Stomach (tissue), 9 donors: ENCODE data around the gene THSD4. TPM values are rescaled to one million over a fixed set of nuclear protein-coding genes. Genes with fewer than 3 reads are reported as not detected.

Experiments used
- DNase-seq, 2 donors: peaks; one replicate each; pipeline versions ENCODE4 v3.0.0 to v3.0.0-alpha.2; 2013 to 2019
- H3K27ac ChIP-seq, 5 donors: fragments of 200-600 bp in 4 of 5; sonication (generic) in 4 of 5; one replicate each; pipeline ENCODE4 v1.5.1; 2013 to 2019; ENCODE audit warnings: mild to moderate bottlenecking in 1 of 5, moderate library complexity in 1 of 5
- H3K27me3 ChIP-seq, 3 donors: fragments of 200-600 bp; sonication (generic); one replicate each; pipeline ENCODE4 v1.5.1; 2017 to 2019; ENCODE audit warnings: mixed run types in 1 of 3
- H3K36me3 ChIP-seq, 4 donors: fragments of 200-600 bp; sonication (generic); 1 replicate in 3 of 4; 2 replicates in 1 of 4; pipeline ENCODE4 v1.5.1; 2016 to 2019
- H3K4me1 ChIP-seq, 4 donors: fragments of 200-600 bp; sonication (generic); one replicate each; pipeline ENCODE4 v1.5.1; 2016 to 2019
- H3K4me3 ChIP-seq, 4 donors: fragments of 200-600 bp; sonication (generic) in 3 of 4; one replicate each; pipeline ENCODE4 v1.5.1; 2016 to 2019; ENCODE audit warnings: mild to moderate bottlenecking in 1 of 4
- H3K9me3 ChIP-seq, 4 donors: fragments of 200-600 bp; sonication (generic); one replicate each; pipeline ENCODE4 v1.5.1; 2016 to 2019
- EP300 ChIP-seq: sonication (generic); formaldehyde crosslinking; IDR thresholded peaks from one replicate; pipeline ENCODE4 v1.6.1; 2017; ENCODE audit warnings: antibody characterized with exemption
- POLR2A ChIP-seq, 4 donors: fragments of 450-650 bp; IDR thresholded peaks; one replicate each; pipeline ENCODE4 v1.6.1; 2016; ENCODE audit warnings: antibody characterized with exemption in 4 of 4, control low read depth in 2 of 4, mild to moderate bottlenecking in 1 of 4, moderate library complexity in 1 of 4
- POLR2AphosphoS5 ChIP-seq, 3 donors: sonication (generic); formaldehyde crosslinking; IDR thresholded peaks; one replicate each; pipeline ENCODE4 v1.6.1; 2016; ENCODE audit warnings: antibody characterized with exemption in 3 of 3
- WGBS, 5 donors: extraction: QIAGEN DNeasy Blood & Tissue Kit in 3 of 5; methylation state at CpG; one replicate each; pipeline versions ENCODE4 v1.1.5 to v1.1.7; 2013 to 2018; 5-methylcytosine and 5-hydroxymethylcytosine counted together
- intact Hi-C: fragments of 100-400 bp; cut with DNase I; formaldehyde crosslinking; loops from one replicate; pipeline ENCODE4 v1.15.1; 2023; ENCODE audit warnings: low total_unique reads
- polyA plus RNA-seq, 3 donors: library from polyadenylated mRNA; stranded (reverse); fragments of 200-250 nt; gene quantifications; one replicate each; pipeline ENCODE4 v1.2.3, GENCODE V29; 2013
- total RNA-seq, 5 donors: library from RNA; depleted of rRNA; stranded (reverse); fragments of >200 nt; gene quantifications; one replicate each; pipeline versions ENCODE4 v1.1.0 to v1.2.3, GENCODE V29; 2014 to 2016
- TF ChIP-seq, protein P1 (sequence below), 7 experiments: fragments of 450-650 bp in 4 of 7; fragments of 200-600 bp in 3 of 7; sonication (generic) in 3 of 7; IDR thresholded peaks; one replicate each; pipeline ENCODE4 v1.5.1; 2016 to 2019; ENCODE audit warnings: antibody characterized with exemption in 7 of 7, control low read depth in 2 of 7, mild to moderate bottlenecking in 1 of 7
- donor health status: healthy with polysubstance abuse.
- donor health status: Bipolar disorder and iron deficiency.
- donor health status: healthy.

THSD4 gene
- total and polyA plus RNA-seq, 8 donors, result 1.8 to 79.4 (median 22.0) TPM

DNA sequence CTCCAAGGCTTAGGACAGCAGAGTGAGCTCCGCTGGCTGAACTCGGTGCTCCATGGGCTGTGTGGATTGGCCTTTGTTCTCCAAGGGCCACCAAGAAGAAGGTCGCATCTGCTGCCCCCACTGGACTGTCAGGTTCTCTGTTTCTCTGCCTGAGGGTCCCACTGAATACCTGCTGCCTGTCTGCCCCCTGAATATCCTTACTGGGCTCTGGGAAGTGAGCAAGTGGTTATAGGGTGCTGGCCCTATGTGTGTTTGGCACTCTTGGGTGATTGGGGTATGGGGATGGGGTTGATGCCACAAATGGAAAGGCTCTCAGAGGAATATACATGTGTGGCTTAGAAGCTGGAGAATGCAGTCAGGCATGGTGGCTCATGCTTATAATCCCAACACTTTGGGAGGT, 82.3 kb downstream of the THSD4 start:
- TF ChIP-seq, protein P1, sequence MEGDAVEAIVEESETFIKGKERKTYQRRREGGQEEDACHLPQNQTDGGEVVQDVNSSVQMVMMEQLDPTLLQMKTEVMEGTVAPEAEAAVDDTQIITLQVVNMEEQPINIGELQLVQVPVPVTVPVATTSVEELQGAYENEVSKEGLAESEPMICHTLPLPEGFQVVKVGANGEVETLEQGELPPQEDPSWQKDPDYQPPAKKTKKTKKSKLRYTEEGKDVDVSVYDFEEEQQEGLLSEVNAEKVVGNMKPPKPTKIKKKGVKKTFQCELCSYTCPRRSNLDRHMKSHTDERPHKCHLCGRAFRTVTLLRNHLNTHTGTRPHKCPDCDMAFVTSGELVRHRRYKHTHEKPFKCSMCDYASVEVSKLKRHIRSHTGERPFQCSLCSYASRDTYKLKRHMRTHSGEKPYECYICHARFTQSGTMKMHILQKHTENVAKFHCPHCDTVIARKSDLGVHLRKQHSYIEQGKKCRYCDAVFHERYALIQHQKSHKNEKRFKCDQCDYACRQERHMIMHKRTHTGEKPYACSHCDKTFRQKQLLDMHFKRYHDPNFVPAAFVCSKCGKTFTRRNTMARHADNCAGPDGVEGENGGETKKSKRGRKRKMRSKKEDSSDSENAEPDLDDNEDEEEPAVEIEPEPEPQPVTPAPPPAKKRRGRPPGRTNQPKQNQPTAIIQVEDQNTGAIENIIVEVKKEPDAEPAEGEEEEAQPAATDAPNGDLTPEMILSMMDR (IDR thresholded peaks at IDR 0.05), result no peak
- no peak for TF ChIP-seq EP300
- Histone ChIP-seq H3K9me3 (no peaks in the 10 kb centered on the region), H3K27me3 (no peaks in the 10 kb centered on the region), H3K36me3 (no peaks in the 10 kb centered on the region), H3K4me3 (no peak overlapping the region), H3K27ac (no peak overlapping the region), H3K4me1 (peaks cover 0 to 23% (median 3%) of the 10 kb centered on the region in 4 donors)
- DNase-seq, result no peak
- intact Hi-C loops, result no loop called here
- 89 to 97% (median 92%) methylated on average over 3 of the region's 3 CpGs for WGBS, 5 donors

DNA sequence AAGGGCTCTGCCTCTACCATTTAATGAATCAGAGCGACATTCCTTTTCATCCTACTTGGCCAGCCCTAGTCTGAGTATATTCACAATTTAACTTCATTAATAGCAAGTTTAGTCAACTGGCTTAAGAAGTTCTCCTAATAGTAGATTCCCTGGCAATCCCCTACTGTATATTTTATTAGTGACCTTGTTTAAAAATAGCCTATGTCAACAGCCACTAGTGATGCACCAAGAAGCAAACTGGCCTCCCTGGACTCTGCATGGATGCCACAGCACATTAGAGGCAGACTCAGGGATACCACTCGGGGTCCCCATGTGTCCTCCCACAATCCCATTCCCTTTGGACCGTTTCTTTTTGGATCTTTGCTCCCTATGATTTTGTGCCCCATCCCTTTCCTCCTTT, 83.6 kb downstream of the THSD4 start:
- H3K9me3 ChIP-seq, result no peaks in the 10 kb centered on the region
- 58 to 73% (median 67%) methylated on average over 3 of the region's 3 CpGs for WGBS, 5 donors
- H3K4me1 ChIP-seq, result peaks cover 0 to 25% (median 3%) of the 10 kb centered on the region in 4 donors
- intact Hi-C loops, result no loop called here
- TF ChIP-seq EP300 (no peak), POLR2A (IDR thresholded peaks at IDR 0.05) (no peak), POLR2AphosphoS5 (IDR thresholded peaks at IDR 0.05) (no peak)
- TF ChIP-seq, protein P1 (IDR thresholded peaks at IDR 0.05), result no peak
- H3K36me3 ChIP-seq, result no peaks in the 10 kb centered on the region
- H3K4me3 ChIP-seq, result no peak overlapping the region
- no peak overlapping the region for H3K27ac ChIP-seq
- no peak for DNase-seq
- no peaks in the 10 kb centered on the region for H3K27me3 ChIP-seq

DNA sequence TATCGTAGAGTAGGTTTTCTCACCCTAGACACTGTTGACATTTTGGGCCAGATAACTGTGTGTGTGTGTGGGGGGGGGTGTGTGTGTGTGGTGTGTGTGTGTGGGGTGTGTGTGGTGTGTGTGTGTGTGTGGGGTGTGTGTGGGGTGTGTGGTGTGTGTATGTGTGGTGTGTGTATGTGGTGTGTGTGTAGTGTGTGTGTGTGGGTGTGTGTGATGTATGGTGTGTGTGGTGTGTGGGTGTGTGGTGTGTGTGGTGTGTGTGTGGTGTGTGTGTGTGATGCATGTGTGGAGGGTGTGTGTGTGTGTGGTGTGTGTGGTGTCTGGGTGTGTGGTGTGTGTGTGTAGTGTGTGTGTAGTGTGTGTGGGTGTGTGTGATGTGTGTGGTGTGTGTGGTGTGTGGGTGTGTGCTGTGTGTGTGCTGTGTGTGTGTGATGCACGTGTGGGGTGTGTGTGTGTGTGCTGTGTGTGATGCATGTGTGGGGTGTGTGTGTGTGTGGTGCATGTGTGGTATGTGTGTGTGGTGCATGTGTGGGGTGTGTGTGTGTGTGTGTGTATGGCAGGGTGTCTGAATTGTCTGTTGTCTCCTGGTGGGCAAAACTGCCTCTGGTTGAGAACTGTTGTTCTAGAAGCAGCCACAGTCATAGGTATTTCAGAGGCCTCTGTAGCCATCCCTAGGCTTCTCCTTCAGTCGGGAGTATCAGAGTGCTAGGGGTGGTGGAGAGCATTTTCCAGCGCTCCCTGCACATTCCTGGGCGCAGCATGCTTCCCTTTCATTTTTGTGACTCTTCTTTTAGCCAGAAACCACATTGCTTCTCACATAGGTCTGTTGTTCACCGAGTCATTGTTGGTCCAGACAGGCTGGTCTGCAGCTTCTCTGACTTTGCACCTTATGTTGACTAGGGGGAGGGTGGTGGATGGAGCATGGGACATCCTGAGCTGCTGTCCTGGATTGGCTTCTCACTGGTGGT, 84.4 kb downstream of the THSD4 start:
- DNase-seq, result no peak
- H3K4me3 ChIP-seq, result no peak overlapping the region
- H3K4me1 ChIP-seq, result peaks cover 0 to 28% (median 3%) of the 10 kb centered on the region in 4 donors
- no peaks in the 10 kb centered on the region for H3K9me3 ChIP-seq
- TF ChIP-seq POLR2AphosphoS5 (IDR thresholded peaks at IDR 0.05), result no peak
- TF ChIP-seq EP300, result no peak
- TF ChIP-seq POLR2A (IDR thresholded peaks at IDR 0.05), result no peak
- TF ChIP-seq, protein P1 (IDR thresholded peaks at IDR 0.05), result no peak
- H3K27ac ChIP-seq, result no peak overlapping the region
- intact Hi-C loops, result no loop called here
- no peaks in the 10 kb centered on the region for H3K36me3 ChIP-seq
- WGBS, 5 donors, result 62 to 79% (median 70%) methylated on average over 6 of the region's 6 CpGs
- no peaks in the 10 kb centered on the region for H3K27me3 ChIP-seq

DNA sequence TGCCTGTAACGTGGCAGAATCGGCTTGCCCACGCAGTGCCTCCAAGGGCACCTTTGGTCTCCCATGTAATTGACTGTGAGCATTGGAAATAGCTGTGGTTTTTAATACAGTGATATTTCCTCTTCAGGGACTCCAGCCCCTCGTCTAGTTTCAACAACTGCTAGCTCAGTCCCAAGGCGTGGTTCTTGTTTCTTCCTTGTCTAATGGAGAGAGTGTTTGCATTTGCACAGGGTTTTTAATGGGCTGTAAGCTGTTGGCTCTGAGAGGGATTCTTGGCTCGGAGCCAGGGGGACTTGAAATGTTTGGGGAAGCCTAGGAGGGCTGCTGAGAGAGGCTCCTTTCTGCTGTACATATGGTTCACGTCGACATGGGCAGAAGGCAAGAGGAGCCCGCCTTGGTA, 86.2 kb downstream of the THSD4 start:
- no peaks in the 10 kb centered on the region for H3K9me3 ChIP-seq
- intact Hi-C loops, result no loop called here
- peaks cover 0 to 28% (median 3%) of the 10 kb centered on the region in 4 donors for H3K4me1 ChIP-seq
- H3K36me3 ChIP-seq, result no peaks in the 10 kb centered on the region
- no peaks in the 10 kb centered on the region for H3K27me3 ChIP-seq
- DNase-seq, result peak; percentile 38 to 89
- H3K4me3 ChIP-seq, result no peak overlapping the region
- WGBS, 5 donors, result 24 to 45% (median 38%) methylated on average over 6 to 9 of the region's 9 CpGs
- TF ChIP-seq POLR2A (IDR thresholded peaks at IDR 0.05), result no peak
- no peak overlapping the region for H3K27ac ChIP-seq

DNA sequence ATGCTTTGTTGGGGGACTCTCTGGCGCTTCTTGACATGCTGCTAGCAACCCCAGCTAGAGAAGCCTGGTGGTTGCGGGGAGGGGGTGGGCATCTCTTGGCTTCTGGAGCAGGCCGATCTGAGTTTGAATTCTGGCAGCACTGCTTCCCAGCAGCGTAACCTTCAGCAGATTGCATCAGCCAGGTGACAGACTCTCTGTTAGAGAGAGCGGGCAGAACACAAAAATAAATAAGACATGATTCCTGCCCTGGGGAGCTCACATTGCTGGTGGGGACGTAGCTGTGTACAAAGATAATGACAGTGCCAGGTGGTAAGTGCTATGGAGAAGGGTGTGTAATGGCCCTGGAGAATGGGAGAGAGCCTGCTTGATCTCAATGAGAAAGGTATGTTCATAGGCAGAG, 87.4 kb downstream of the THSD4 start:
- intact Hi-C loops, result no loop called here
- peaks cover 0 to 28% (median 3%) of the 10 kb centered on the region in 4 donors for H3K4me1 ChIP-seq
- no peak overlapping the region for H3K4me3 ChIP-seq
- WGBS, 5 donors, result 85 to 90% (median 87%) methylated on average over 6 of the region's 6 CpGs
- no peaks in the 10 kb centered on the region for H3K9me3 ChIP-seq
- H3K27ac ChIP-seq, result no peak overlapping the region
- no peak for DNase-seq
- TF ChIP-seq, protein P1 (IDR thresholded peaks at IDR 0.05), result no peak
- no peak for TF ChIP-seq POLR2A (IDR thresholded peaks at IDR 0.05)
- no peaks in the 10 kb centered on the region for H3K27me3 ChIP-seq
- no peaks in the 10 kb centered on the region for H3K36me3 ChIP-seq
